GM20431 (cell line): ENCODE results near the gene ZIC4.

ENCODE experiments used
- in situ Hi-C: fragments of 300-500 bp; cut with MseI, MboI; formaldehyde crosslinking; loops from one replicate; pipeline ENCODE4 v1.15.0; 2020; ENCODE audit warnings: low sequenced_read_pairs; ENCODE audit not compliant: unreplicated experiment

ZIC4 gene

GRCh38 chr3:147359177-147360050, 46.9 kb downstream of the ZIC4 start:
- in situ Hi-C loops = no loop called here

GRCh38 chr3:147358144-147358992, 48.0 kb downstream of the ZIC4 start:
- in situ Hi-C loops = no loop called here

- in situ Hi-C loops = no loop called here
These were observed 49.1 kb downstream of the ZIC4 start for GRCh38 chr3:147356909-147357900.

DNA sequence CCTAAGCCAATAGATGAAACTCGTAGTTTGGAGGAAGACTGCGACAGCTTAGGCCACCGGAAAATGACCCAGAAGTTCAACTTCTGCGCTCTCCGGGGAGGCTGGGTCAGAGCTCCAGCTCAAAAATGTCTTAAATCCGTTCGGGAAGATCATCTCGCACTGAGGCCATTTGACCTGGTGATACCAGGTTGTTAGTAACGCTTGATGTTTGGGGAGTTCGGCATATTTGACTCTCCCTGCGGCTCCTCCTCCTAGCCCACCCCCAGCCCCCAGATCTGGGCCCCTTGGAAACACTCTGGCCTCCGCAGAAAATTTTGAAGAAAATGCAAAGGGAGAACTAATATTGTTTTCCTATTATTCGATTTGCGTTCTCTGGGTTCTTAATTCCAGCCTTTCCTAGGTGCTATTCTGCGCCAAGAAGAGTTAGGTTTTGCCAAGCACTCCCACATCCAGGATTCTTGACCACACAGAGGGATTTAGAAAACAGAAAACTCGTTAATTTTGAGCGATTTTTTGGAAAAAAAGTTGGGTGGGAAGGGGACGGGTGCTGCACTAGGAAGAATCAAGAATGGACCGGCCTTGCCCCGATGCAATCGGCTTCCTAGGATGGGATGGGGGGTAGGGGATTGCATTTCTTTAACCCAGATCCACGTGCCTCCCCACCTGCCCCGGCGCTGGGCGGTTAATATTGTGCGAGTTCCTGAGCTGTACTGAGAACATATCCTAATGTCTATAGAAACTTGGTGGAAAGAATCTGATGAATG, 50.0 kb downstream of the ZIC4 start:
- in situ Hi-C loops = no loop called here

- in situ Hi-C loops = no loop called here
These were observed 50.6 kb downstream of the ZIC4 start for GRCh38 chr3:147355753-147356090.

- in situ Hi-C loops = no loop called here
These were observed 51.1 kb downstream of the ZIC4 start for GRCh38 chr3:147355084-147355752.

GRCh38 chr3:147354623-147355022, 51.7 kb downstream of the ZIC4 start:
- in situ Hi-C loops = no loop called here

- in situ Hi-C loops = no loop called here
These were observed 55.0 kb downstream of the ZIC4 start for GRCh38 chr3:147351301-147351700.

- in situ Hi-C loops = no loop called here
These were observed 57.4 kb downstream of the ZIC4 start for GRCh38 chr3:147348976-147349375.

DNA sequence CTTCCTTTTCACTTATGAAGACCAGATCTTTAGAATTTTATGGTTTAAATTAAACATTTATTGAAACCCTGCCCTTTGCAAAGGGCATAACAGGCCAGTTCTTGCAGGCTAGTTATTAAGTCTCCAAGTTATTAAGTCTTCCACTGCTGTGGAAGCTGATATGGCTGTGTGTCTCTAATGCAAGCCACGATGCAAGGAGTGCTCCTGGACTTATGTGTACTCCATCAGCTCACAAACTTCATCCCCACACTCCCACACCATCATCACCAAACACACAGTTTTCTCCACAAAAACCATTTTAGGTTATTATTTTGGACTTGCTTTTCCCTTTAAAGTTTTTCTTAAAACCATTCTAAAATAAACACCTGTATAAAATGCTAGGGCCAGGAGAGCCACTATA, 62.4 kb downstream of the ZIC4 start:
- in situ Hi-C loops = no loop called here

DNA sequence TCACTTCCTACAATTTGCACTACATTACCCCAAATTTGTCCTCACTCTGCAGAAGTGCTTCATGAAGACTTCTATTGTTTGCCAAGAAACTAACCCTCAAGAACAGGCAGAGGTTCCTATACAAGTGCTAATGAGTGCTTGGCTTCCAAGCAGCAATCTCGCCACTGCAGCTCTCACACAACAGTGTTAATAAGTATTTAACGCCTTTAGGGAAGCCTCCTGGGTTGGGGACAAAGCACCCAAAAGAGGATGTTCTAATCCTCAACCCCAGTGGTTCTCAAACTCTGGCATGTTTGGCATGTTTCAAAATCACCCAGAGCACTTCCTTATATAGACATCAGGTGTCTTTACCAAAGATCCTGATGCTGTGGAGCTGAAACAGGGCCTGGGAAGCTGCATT, 64.6 kb downstream of the ZIC4 start:
- in situ Hi-C loops = no loop called here

DNA sequence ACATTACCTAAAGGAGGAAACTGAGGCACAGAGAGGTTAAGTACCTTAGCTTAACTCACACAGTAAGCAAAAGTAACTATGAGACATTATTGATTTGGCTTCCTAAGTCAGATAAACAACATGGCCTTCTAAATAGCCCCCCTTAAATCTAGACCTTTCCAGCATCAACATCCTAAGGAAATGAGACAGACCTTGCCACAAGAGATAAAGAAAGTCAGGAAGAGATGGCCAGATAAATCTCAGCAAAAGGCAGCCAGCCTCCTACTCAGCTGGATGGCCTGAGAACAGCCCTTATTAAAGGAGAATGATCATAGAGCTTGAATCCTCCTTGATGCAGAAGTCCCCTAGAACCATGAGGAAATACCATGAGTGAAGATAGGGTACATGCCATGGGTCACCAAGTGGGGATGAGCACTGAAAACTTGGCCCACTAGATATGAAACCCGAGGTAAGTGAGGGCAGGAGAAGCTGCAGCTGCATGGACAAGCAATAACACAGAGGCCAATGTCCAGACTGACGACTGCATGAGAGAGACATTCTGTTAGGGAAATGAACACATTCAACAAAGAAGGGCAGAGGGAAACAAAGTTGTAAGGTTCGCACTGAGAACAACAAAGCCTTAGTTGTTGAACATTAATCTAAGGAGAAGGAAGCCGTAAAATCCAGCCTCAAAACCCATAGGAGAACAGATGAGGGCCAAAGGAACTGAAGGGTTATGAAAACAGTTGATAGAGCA, 69.6 kb downstream of the ZIC4 start:
- in situ Hi-C loops = no loop called here
